NB4 (cell line): Measurements from ENCODE around the gene HCN1.

ENCODE experiments used
- CTCF ChIP-seq: IDR thresholded peaks from one replicate; pipeline ENCODE4 v1.5.1; 2012; ENCODE audit warnings: low read depth, low read length
- POLR2A ChIP-seq: IDR thresholded peaks from 2 replicates; pipeline ENCODE4 v1.6.1; 2011; ENCODE audit warnings: mild to moderate bottlenecking; ENCODE audit not compliant: insufficient read length; ENCODE audit errors: extremely low read depth

GRCh38 chr5:45355189-45355992, 340.8 kb downstream of the HCN1 start:
- TF ChIP-seq POLR2A (no peak), CTCF (no peak)
